HL-60 (cell line): ENCODE results near the gene MRI1.
"Not testable (repeated sequence)": the region's sequence is repeated elsewhere in the genome, so short reads cannot be mapped to it uniquely, and the experiment has no call there.

Source experiments
- CTCF ChIP-seq: IDR thresholded peaks from one replicate; pipeline ENCODE4 v1.5.1; 2011; ENCODE audit warnings: low read length, control low read depth, inconsistent platforms; ENCODE audit not compliant: insufficient read depth
- POLR2AphosphoS5 ChIP-seq: IDR thresholded peaks from 2 replicates; pipeline ENCODE4 v1.6.1; 2012; ENCODE audit warnings: low read depth
- SPI1 ChIP-seq: IDR thresholded peaks from 2 replicates; pipeline ENCODE4 v1.6.1; 2012; ENCODE audit warnings: low read depth, mild to moderate bottlenecking, borderline replicate concordance
- TF ChIP-seq, protein P1 (sequence below): IDR thresholded peaks from 2 replicates; pipeline ENCODE4 v1.6.1; 2012; ENCODE audit warnings: low read depth; ENCODE audit not compliant: insufficient replicate concordance

DNA sequence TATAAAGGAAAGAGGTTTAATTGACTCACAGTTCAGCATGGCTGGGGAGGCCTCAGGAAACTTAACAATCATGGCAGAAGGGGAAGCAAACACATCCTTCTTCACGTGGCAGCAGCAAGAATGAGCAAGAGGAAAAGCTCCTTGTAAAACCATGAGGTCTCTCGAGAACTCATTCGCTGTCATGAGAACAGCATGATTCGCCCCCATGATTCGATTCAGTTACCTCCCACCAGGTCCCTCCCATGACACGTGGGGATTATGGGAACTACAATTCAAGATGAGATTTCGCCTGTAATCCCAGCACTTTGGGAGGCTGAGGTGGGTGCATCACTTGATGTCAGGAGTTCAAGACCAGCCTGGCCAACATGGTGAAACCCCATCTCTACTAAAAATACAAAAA is 10.7 kb upstream of the MRI1 start:
- not testable (repeated sequence) for TF ChIP-seq SPI1, CTCF, POLR2AphosphoS5
- TF ChIP-seq, protein P1, sequence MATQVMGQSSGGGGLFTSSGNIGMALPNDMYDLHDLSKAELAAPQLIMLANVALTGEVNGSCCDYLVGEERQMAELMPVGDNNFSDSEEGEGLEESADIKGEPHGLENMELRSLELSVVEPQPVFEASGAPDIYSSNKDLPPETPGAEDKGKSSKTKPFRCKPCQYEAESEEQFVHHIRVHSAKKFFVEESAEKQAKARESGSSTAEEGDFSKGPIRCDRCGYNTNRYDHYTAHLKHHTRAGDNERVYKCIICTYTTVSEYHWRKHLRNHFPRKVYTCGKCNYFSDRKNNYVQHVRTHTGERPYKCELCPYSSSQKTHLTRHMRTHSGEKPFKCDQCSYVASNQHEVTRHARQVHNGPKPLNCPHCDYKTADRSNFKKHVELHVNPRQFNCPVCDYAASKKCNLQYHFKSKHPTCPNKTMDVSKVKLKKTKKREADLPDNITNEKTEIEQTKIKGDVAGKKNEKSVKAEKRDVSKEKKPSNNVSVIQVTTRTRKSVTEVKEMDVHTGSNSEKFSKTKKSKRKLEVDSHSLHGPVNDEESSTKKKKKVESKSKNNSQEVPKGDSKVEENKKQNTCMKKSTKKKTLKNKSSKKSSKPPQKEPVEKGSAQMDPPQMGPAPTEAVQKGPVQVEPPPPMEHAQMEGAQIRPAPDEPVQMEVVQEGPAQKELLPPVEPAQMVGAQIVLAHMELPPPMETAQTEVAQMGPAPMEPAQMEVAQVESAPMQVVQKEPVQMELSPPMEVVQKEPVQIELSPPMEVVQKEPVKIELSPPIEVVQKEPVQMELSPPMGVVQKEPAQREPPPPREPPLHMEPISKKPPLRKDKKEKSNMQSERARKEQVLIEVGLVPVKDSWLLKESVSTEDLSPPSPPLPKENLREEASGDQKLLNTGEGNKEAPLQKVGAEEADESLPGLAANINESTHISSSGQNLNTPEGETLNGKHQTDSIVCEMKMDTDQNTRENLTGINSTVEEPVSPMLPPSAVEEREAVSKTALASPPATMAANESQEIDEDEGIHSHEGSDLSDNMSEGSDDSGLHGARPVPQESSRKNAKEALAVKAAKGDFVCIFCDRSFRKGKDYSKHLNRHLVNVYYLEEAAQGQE = not testable (repeated sequence)
